ENCODE data around the gene DEFB124.

The DEFB124 gene

DNA sequence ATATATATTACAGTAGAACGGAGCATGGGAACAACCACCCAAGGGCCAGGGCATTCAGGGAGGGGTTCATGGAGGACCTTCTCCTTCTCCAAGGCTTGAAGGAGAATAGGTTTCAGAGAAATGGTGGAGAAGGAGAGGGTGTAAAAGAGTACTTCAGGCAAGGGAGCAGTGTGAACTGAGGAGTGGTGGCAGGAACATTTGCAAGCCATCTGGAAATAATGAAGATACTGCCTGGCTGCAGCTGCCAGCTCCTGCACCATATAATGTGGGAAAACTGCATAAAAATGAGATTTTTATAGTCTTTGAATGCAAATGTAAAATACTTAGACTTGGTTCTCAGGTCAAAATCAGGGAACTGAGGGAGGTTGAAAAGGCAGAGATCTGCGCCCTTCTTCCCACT, 59.3 kb downstream of the DEFB124 start:
- DNase-seq, result no peak
